Stimulated activated CD8-positive, alpha-beta memory T cell treated with anti-CD3 and anti-CD28 coated beads, Interleukin-15, amount 100 ng/mL, for 48 hours (primary cell): ENCODE measurements around the gene GCNT2.
"Not testable (repeated sequence)": the region's sequence is repeated elsewhere in the genome, so short reads cannot be mapped to it uniquely, and the experiment has no call there.

ENCODE experiments used
- DNase-seq, 2 donors: peaks; one replicate each; pipeline ENCODE4 v3.0.0-alpha.2; 2020; ENCODE audit warnings: low read depth in 2 of 2

GCNT2 gene

DNA sequence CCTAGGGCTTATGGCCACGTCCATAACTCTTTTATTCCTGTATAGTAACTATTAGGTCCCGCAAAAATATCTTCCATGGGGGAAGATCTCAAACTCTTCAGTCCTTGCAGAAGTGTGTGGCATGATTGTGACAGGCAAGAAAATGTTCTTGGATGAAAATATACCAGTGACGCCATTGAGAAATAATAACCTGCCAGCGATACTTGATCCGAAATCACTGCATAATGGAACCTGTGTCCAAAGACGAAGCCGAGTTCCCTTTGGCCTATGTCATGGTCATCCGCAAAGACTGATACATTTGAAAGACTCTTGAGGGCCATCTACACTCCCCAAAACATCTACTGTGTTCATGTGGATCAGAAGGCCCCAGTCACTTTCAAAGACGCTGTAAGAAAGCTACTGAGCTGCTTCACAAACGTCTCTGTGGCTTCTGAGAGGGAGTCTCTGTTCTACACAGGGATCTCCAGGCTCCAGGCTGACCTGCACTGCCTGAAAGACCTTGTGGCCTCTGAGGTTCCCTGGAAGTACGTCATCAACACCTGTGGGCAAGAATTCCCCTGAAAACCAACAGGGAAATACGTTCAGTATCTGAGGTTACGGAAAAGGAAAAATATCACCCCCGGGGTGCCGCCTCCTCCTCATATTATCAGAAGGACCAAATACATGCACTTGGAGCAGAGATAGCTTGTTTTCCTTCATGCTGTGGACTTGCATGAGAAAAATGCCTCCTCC is 6.9 kb upstream of the GCNT2 start:
- DNase-seq: no peak

DNA sequence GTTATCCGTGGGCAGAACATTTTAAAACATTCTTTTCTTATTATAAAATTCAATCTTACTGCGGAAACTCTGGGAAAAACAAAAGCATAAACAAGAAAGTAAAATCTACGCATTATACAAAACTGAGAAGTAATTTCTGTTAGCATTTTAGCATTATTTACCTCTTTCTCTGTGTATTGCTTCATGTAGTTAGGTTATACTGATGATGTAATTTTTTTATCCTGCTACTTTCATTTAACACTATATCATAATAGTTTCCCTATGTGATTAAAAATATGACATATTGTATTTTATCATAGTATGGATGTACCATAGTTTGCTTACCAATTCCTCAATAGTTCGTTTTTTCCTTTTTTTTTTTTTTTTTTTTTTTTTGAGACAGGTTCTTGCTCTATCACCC is 4.2 kb upstream of the GCNT2 start:
- DNase-seq: no peak

DNA sequence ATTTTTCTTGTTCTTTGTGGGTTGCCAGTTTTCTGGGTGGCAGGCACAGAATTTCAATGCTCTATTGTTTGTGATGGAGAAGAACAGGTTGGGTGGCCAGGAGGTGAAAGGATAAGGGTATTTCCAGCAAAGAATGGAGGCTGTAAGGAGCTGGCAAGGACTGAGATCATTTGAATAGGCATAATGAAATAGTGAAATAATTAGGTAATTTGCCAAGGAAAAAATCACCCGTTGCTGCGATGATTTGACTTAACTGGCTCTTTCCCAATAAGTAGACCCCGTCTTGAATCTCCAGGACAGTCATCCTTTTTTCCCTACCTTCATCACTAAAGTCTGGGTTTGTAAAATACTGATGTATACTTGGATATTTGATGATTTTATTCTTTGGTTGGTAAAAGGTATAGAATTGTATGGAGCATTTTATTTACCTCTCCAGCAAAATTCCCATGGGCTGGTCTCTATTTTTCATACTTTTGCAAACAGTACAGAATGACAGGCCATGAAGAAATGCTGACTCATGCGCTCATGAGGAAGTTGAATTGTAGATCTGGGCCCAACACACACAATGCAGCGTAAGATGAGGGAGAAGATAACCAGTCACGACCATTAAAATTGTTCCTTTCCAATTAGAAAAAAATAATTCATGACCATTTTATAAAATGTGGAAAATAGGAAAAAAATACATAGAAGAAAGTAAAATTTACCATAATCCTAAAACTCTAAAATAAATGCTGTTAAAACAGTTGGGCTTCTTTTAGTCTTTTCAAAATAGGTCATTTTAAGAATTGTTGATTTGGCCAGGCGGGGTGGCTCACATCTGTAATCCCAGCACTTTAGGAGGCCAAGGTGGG is 2.4 kb upstream of the GCNT2 start:
- DNase-seq: no peak

DNA sequence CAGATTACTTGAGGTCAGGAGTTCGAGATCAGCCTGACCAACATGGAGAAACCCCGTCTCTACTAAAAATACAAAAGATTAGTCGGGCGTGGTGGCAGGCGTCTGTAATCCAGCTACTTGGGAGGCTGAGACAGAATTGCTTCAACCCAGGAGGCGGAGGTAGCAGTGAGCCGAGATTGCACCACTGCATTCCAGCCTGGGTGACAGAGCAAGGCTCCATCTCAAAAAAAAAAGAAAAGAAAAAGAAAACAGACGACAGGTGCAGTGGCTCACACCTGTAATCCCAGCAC is 1.8 kb upstream of the GCNT2 start:
- DNase-seq: not testable (repeated sequence)

DNA sequence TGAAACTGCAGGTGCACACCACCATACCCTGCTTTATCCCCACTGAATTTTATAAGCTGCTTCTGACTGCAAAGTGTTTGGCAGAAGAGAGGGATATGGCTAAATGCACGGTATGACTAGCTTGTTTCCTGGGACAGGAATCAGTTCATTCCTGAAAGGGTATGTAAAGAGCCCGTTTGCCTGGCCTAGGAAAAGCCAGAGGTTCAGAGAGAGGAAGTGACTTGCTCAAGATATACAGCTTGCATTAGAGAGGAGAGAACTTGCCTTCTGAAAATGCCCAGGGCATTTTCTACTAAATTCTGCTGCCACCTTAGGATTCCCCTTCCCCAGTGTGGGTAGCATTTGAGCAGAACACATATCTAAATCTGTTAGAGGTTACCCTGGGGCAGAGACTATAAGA is 683 bp upstream of the GCNT2 start:
- DNase-seq: no peak

DNA sequence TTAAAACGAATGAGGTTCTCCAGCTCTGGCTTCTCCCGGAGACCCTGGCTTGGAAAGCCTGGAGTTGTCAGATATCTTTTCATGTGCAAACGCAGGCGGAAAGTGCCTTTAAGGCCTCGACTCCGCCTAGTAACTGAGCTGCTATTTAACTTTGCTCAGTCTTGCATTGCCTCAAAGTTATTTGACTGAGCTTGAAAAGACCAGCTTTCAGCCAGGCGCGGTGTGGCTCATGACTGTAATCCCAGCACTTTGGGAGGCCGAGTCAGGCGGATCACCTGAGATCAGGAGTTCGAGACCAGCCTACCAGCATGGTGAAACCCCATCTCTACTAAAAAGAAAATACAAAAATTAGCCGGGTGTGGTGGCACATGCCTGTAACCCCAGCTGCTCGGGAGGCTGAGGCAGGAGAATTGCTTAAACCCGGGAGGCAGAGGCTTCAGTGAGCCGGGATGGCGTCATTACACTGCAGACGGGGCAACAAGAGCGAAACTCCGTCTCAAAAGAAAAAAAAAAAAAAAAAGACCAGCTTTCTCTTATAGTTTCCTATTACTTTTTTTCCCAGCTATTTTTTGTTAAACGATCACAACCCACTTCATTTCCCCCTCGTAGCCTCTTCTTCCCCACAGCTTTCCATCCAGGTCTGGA is 1.9 kb downstream of the GCNT2 start:
- DNase-seq: no peak

DNA sequence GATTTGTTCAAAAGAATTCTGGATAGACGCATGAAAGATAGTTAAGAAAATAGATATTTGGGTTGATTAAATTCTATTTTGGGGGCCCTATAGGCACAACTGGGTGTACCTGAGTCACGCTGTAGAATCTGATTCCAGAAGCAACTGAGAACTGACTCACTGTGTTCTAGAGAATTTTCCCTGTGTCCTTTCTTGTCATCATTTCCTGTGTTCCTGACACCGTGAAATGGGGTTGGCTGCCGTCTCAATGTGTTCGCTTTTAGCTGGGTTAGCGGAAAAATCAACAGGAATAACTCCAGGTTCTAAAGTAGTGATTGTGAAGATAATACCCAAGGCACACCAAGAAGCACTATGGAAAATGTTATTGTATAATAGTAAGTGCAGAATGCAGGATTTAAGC is 5.0 kb downstream of the GCNT2 start:
- DNase-seq: no peak

DNA sequence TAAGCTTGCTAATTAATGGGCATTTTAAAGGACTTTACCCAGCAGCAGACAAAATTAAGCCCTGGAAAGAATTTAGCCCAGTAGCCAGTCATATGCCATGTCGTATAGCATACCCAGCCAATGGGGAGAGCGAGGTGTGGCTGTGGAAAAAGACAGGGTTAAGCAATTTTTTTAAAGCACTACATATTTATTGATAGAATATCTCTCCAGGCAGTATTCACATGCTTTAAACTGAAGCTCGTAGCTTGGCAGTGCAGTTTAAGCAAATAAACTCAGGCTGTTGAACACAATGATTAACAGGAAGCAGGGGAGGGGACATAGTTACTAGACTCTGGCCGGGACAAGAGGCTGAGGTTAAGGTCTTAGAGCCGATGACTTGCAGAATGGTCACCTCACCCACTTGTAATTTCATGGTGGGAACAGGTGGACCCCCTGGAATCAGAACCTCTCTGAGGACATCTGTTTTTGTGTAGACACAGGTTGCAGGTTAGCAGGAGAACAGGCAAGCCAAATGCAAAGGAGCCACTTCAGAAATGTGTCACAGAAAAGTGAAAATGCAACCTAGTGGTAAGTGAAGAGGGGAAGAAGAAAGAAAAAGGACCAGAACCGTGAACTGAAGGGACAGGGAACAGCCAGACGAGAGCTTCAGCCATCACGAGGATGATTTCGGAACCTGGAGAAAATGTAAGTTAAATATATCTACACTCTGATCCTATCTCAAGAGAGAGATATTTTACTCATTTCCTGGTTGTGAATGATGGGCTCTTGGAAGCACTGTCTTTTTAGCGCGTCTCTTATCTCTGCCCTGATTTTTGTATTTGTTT is 7.2 kb downstream of the GCNT2 start:
- DNase-seq: no peak

DNA sequence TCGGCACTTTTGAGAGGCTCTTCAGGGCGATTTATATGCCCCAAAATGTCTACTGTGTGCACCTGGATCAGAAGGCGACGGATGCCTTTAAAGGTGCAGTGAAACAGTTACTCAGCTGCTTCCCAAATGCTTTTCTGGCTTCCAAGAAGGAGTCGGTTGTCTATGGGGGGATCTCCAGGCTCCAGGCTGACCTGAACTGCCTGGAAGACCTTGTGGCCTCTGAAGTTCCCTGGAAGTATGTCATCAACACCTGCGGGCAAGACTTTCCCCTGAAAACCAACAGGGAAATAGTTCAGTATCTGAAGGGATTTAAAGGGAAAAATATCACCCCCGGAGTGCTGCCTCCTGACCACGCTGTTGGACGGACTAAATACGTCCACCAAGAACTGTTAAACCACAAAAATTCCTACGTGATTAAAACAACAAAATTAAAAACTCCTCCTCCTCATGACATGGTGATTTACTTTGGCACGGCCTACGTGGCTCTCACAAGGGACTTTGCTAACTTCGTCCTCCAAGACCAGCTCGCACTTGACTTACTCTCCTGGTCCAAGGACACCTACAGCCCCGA is 8.2 kb downstream of the GCNT2 start:
- DNase-seq: no peak

DNA sequence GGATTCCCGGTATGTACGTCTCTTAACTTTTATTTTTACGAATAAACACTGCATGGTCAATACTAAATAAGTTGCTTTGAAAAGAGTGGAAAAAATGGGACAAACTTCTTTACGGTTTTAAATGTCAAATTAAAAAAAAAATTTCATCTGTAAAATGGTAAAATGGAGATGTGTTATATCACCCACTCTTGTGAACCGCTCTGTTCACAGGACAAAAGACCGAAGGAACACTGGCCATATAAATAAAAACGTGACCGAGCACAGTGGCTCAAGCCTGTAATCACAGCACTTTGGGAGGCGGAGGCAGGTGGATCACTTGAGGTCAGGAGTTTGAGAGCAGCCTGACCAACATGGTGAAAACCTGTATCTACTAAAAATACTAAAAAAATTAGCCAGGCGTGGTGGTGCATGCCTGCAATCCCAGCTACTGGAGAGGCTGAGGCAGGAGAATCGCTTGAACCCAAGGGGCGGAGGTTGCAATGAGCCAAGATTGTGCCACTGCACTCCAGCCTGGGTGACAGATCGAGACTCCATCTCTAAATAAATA is 8.8 kb downstream of the GCNT2 start:
- DNase-seq: not testable (repeated sequence)

DNA sequence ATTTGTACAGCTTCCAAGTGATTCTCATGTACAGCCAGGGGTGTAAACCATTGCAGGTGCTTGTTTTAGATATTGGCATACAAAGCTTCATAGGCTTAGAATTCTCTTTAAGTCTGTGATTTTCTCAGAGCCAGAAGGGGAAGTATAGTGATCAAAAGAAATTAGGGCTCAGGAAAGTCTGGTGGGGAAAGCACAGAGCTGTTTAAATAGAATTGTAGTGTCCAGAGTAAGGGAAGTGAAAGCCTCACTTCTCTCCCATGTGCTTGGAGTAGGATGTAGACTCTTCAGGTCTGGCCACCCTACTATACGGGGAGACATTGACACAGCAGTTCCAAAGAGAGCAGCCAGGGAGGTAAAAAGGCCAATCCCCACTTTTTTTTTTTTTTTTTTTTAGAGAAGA is 10.4 kb downstream of the GCNT2 start:
- no peak for DNase-seq

DNA sequence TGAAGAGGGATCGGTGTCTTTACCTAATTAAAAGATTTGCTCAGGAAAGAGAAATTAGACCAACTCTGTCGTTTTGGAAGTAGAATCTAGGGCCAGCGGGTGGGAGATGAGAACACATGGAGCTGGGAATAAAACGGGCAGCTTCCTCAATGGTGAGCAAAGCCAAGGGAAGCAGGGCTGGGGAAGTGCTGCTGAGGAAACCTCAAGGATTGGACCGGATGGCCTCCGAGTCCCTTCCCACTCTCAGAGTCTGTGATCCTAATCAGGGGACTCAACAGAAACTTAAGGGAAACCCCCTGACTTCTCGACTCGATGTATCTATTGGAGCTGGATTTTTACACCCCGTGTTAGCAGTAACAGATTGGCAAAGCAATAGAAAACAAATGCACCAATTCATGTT is 10.8 kb downstream of the GCNT2 start:
- no peak for DNase-seq

DNA sequence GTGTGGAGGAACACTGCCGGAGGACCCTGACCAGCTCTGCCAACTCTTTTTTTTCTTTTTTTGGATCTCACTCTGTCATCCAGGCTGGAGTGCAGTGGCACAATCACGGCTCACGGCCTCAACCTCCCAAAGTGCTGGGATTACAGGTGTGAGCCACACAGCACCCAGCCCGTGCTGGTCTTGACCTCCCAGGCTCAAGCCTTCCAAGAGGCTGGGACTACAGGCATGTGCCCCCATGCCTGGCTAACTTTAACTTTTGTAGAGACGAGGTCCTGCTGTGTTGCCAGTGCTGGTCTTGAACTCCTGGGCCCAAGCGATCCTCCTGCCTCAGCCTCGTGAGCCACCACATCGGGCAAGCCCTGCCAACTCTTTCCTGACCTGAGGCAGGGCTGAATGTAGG is 11.2 kb downstream of the GCNT2 start:
- no peak for DNase-seq

DNA sequence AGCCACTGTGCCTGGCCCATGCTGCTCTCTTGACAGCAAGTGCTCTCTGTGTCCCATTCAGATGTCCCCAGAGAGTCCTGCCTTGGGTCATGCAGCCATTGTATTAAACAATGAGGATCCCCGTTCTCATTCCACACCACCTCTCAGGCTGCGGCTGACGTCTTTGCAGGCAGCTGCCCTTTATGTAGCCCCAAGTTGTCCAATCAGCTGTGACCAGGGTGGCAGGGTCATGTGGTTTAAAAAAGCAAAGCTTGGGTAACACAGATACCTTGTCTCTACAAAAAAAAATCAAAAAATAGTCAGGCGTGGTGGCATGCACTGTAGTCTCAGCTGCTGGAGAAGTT is 13.2 kb downstream of the GCNT2 start:
- DNase-seq: no peak

DNA sequence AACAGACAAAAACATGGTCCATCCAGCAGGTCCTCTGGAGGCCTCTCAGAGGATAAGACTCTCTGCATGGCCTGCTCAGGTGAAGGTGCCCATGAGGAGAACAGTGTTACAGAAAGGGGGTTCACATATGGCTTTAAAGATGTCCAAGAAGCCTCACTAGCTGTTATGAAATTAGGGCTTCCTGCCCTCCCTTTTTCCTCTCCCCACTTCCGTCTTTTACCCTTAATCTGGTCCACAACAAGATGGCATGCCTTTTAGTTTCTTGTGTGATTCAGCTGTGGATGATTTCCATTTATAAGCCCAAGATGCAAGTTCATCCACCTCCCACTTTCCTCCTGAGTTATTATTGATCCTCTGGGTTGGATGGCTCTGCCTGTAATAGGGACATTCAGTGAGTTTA is 14.0 kb downstream of the GCNT2 start:
- no peak for DNase-seq

DNA sequence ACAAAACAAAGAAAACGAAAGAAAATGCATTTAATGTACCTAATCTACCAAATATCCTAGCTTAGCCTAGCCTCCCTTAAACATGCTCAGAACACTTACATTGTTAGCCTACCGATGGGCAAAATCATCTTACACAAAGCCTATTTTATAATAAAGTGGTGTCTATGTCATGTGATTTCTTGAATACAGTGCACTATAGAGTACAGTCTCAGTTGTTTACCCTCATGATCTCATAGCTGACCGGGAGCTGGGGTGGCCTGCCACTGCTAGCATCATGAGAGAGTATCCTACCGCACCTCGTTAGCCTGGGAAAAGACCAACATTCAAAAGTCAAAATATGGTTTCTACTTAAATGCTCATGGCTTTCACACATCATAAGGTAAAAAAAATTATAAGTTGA is 16.6 kb downstream of the GCNT2 start:
- no peak for DNase-seq

DNA sequence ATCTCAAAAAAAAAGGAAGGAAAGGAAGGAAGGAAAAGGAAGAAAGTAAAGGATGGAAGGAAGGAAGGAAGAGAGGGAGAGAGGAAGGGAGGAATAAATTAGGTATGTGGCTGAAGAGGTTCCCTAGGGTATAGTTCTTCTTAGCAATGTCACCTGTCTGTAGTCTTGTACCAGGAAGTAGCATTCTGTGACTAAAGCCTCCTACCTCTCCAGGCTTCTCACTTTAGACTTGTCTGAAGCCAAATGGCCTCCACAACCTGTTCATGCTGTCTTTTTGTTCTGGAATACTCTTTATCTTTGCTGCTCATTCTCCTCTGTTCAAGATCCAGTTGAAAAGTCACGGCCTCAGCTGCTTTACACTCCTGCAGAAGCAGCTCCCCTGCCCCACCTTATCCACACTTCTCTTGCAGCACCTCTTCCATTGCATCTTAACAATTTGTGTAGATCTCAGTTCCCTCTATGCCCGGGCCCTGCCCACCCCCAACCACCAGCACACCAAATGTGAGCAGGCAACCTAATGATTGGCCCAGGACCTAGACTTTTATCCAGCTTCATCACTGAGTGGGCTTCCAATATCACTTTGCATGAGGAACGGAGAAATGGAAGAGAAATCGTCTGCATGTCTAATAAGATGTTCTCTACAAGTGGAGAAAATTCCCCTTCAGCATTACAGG is 19.1 kb downstream of the GCNT2 start:
- DNase-seq: no peak

DNA sequence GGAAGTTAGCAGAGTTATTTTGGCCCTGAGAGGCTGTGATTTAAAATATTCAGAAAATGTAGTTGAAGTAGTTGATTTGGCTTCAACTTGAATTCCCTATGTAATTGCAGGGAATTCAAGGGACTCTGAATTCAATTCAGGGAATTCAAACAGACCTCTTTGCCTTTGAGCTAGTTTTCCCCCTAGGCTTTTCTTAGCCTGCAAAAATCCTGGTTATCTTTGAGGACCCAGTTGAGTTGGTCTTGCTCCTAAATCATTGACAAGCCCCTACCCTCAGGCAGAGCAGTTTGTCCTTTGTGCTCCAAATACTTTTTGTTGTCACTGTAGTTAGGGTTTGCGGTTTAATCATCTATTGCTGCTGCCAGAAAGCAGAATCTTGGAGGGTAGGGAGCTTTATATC is 20.4 kb downstream of the GCNT2 start:
- DNase-seq: no peak

DNA sequence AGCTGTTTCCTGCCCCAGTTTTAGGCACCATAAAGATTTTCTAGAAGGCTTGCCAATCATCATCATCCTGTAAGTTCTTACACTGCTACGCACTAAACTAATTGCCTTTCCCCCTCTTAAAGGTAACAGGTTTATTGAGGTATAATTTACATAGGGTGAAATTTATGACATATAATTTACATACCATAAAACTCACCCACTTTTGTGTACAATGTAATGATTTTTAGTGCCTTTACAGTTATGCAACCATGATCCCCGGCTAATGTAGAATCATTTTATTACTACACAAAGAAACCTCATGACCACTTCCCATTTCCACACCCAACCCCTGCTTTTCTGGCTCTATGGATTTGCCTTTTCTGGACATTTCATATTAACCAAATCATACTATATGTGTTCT is 21.1 kb downstream of the GCNT2 start:
- no peak for DNase-seq

DNA sequence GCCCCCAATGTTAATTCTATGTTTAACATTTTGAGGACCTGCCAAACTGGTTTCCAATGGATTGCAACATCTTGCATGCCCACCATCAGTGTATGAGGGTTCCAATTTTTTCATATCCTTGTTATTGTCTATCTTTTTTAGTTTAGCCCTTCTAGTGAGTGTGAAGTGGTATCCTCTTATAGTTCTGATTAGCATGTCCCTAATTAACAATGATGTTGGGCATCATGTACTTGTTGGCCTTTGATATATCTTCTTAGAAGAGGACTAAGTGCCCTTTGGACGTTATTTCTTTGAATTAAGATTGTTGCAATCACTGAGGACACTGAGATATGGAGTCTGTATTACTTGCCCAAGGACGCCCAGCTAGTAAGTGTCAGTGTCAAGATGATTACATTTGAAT is 22.3 kb downstream of the GCNT2 start:
- DNase-seq: no peak

DNA sequence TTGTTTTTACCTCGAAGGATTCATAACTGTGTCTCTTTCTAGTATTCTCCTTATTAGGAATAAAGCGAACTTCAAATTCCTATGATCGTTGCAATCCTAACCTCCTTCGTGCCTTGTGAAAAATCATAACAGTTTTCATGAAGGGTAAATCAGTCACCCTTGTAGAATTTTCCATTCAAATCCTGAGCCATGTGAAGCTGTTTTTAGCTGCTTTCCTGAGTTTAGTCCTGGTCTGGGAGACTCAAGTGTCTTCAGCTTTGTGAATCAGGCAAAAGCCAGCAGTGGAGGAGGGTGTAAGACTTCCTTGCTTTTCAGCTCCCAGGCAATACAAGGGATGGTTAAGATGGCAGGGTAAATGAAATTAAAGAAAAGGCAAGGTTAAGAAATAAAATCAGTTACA is 24.3 kb downstream of the GCNT2 start:
- no peak for DNase-seq
